GM21390 (cell line): ENCODE data around the gene SNX15.

Experiments used
- ATAC-seq: cut with Tn5 transposase; IDR thresholded peaks from one replicate; pipeline ENCODE4 v1.9.1; 2021; ENCODE audit not compliant: unreplicated experiment

SNX15 gene

GRCh38 chr11:65083834-65084597, 56.8 kb downstream of the SNX15 start, which contains the start of the genes CDCA5 and ZFPL1:
CDCA5 (minus strand) TSS chr11:65084040; CDS start chr11:65083978, 62 bp downstream.
ZFPL1 (plus strand) TSS chr11:65084222; CDS start chr11:65084699, 477 bp downstream.
- ATAC-seq = peak; percentile 67

- ATAC-seq = no peak
Observed at GRCh38 chr11:65084598-65085375, 57.5 kb downstream of the SNX15 start.

GRCh38 chr11:65085446-65085845, 58.2 kb downstream of the SNX15 start:
- no peak for ATAC-seq

- ATAC-seq = no peak
Observed at GRCh38 chr11:65086809-65087208, 59.6 kb downstream of the SNX15 start.

GRCh38 chr11:65087216-65087615, 60.0 kb downstream of the SNX15 start:
- ATAC-seq = no peak

- ATAC-seq = no peak
Observed at GRCh38 chr11:65087827-65088226, 60.6 kb downstream of the SNX15 start.

GRCh38 chr11:65089621-65090020, 62.4 kb downstream of the SNX15 start:
- no peak for ATAC-seq
